DMS153 (cell line): ENCODE data around the gene WNT3.
"Not testable (repeated sequence)": the region's sequence is repeated elsewhere in the genome, so short reads cannot be mapped to it uniquely, and the experiment has no call there.

Experiments used
- DNase-seq: peaks from one replicate; lab custom pipeline; 2025; lab: John Stamatoyannopoulos, UW

Gene WNT3

GRCh38 chr17:46812624-46813318 is 5.7 kb downstream of the WNT3 start:
- no peak for DNase-seq

GRCh38 chr17:46811978-46812583 is 6.4 kb downstream of the WNT3 start:
- DNase-seq, result no peak

- DNase-seq, result no peak
Observed at GRCh38 chr17:46810837-46811236, 7.7 kb downstream of the WNT3 start.

- DNase-seq, result no peak
Observed at GRCh38 chr17:46809110-46809571, 9.4 kb downstream of the WNT3 start.

GRCh38 chr17:46805771-46806170 is 12.7 kb downstream of the WNT3 start:
- DNase-seq, result no peak

DNA sequence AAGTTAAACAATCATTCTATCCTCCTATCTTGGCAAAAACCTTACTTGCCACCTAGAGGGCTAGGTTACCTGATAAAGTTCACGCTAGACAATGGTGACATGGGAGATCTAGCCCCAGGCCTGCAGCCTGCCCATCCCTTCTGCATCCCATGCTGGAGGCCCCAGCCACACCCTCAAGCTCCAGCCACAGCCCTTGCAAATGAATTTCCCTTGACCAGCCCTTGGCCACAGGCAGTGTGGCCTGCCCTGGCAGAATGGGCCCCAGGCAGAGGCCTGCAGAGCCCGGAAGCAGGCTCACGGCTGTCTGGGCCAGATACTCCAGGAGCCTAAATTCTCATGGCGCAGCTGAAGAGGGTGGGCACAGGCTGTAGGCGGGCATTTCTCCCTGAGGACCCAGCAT is 14.9 kb downstream of the WNT3 start:
- DNase-seq, result no peak

GRCh38 chr17:46802800-46803199 is 15.7 kb downstream of the WNT3 start:
- DNase-seq, result no peak

DNA sequence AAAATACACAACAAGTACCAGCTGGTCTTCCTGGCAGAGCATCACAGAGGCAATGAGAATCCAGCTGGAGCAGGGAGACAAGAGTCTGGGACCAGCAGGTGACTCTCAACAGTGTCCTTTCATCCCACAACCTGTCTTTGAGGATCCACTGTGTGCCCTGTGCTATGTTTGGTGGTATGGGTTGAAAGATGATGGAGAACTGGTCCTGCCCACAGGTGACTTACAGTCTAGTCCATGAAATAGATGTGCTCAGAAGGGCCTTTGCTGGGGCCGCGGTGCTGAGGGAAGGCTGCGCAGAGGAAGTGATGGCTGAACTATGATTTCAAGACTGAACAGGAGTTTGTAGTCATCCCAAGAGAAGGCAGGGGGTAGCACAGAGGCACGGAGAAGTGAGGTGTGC is 17.9 kb downstream of the WNT3 start:
- no peak for DNase-seq

- no peak for DNase-seq
Observed at GRCh38 chr17:46796956-46797530, 21.4 kb downstream of the WNT3 start.

GRCh38 chr17:46796524-46796923 is 22.0 kb downstream of the WNT3 start:
- no peak for DNase-seq

DNA sequence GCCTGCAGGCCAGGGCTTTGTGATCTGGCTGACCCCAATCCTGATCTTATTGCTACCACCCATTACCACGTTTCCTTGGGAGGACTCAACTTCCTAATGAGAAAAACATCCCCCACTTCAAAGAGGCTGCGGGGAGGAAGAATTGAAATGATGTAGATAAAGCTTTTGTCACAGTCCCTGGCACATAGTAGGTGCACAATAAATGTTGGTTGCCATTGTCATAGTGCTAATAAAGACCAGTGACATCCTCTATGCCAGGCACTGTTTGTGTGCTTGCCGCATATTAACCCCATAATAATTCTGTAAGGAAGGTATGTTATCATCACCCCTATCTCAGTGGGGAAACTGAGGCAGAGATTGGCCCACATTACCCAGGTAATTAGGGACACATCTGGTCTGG is 22.4 kb downstream of the WNT3 start:
- DNase-seq, result no peak

GRCh38 chr17:46795379-46795952 is 23.0 kb downstream of the WNT3 start:
- no peak for DNase-seq

DNA sequence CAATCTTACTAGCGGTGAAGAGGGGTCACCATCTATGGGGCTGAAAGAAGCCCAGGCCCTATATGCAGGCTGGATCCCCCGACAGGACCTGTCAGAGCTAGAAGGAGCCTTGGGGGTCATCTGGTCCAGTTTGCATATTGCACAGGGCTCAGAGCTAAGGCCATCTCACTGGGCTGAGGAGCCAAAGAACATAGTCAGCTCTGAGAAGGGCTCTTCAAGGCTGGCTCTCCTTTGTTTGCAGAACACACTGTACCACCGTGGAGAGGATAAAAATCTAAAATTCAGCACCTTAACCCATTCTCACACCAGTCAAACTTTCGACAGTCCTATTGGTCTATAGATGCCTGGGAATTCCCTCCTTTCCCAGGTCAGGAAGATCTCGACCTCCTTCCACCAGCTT is 24.2 kb downstream of the WNT3 start:
- no peak for DNase-seq

GRCh38 chr17:46793541-46793940 is 25.0 kb downstream of the WNT3 start:
- DNase-seq, result no peak

DNA sequence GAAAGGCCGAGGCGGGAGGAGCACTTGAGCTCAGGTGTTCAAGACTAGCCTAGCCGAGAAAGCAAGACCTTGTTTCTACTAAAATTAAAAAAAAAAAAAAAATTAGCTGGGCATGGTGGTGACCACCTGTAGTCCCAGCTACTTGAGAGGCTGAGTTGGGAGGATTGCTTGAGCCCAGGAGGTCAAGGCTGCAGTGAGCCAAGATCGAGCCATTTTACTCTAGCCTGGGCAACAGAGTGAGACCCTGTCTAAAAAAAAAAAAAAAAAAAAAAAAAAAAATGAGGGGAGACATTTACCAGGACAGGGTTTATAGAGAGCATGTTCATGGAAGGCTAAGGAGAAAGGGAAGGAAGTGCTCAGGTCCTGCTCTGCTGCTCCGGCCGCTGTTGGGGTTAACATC is 25.5 kb downstream of the WNT3 start:
- not testable (repeated sequence) for DNase-seq

- no peak for DNase-seq
Observed at GRCh38 chr17:46792071-46792470, 26.4 kb downstream of the WNT3 start.

DNA sequence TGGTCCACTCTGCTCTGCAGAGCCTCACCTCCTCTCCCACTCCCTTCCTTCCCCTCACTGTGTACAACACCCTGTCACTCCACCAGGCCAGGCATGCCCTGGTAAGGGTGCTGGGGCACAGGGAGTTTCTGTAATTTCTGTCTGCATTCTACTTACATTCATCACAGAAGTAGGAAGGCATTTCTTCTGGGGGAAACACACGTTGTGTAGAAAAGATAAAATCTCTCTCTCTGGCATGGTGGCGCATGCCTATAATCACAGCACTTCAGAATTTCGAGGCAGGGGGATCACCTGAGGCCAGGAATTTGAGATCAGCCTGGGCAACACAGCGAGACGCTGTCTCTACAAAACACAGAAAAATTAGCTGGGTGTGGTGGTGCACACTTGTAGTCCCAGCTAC is 27.0 kb downstream of the WNT3 start:
- DNase-seq, result no peak

DNA sequence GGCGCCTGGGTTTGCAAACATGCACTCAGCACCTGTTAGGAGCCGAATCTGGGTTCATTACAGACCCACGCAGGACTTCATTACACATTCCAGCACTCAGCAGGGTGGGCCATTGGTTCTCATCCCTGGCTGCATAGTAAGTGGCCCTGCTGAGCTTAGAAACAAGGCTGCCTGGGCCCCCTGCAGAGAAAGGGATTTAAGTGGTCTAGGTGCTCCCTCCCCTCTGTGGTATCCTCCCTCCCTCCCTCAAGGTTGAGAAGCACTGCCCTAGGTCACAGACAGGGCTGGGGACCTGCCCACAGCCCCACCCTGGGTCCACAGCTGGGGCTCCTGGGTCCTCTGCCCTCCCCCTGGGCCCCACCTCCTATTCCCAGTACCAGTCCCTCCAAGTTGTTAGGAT is 28.3 kb downstream of the WNT3 start:
- DNase-seq, result no peak

DNA sequence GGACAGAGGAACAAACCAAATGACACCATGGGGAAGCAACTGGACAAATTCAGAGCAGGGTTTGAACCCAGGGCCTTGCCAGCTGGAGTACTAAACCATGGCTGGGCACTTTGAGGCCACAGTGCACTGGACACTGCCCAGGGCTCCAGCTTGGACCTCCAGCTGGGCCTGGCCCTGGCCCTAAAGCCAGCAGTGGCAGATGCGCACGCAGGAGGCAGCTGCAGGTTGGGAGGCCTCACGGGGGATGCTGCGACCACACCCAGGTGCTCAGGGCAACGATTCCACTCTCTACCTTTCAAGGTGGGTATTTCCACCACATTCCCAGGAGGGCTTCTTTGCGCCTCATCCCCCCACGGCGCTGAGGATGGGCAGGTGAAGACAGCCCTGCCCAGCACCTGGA is 28.9 kb downstream of the WNT3 start:
- DNase-seq, result no peak

- DNase-seq, result no peak
Observed at GRCh38 chr17:46788796-46789195, 29.7 kb downstream of the WNT3 start.

GRCh38 chr17:46788300-46788699 is 30.2 kb downstream of the WNT3 start:
- DNase-seq, result no peak

GRCh38 chr17:46787478-46787877 is 31.0 kb downstream of the WNT3 start:
- DNase-seq, result no peak

- no peak for DNase-seq
Observed at GRCh38 chr17:46785696-46786095, 32.8 kb downstream of the WNT3 start.
